Liver (tissue), 9 donors: Measurements from ENCODE around the gene RASA1. TPM values are rescaled to one million over a fixed set of nuclear protein-coding genes. Genes with fewer than 3 reads are reported as not detected.

Experiments used
- DNase-seq: peaks from one replicate; pipeline ENCODE4 v3.0.0-alpha.2; 2017; ENCODE audit warnings: low spot score
- H3K27ac ChIP-seq, 2 donors: one replicate each; pipeline ENCODE4 v1.7.0; 2013; ENCODE audit warnings: inconsistent platforms in 2 of 2, low read length in 2 of 2, control low read depth in 1 of 2, low read depth in 1 of 2, mild to moderate bottlenecking in 1 of 2
- H3K27me3 ChIP-seq, 4 donors: one replicate each; pipeline versions ENCODE4 v1.6.1 to v1.7.0; 2013; ENCODE audit warnings: low read length in 3 of 4, inconsistent platforms in 1 of 4, mild to moderate bottlenecking in 1 of 4, moderate library complexity in 1 of 4; ENCODE audit not compliant: control insufficient read depth in 4 of 4, insufficient read depth in 4 of 4
- H3K36me3 ChIP-seq, 4 donors: one replicate each; pipeline versions ENCODE4 v1.6.1 to v1.7.0; 2013; ENCODE audit warnings: low read length in 3 of 4, mild to moderate bottlenecking in 3 of 4, low read depth in 1 of 4, moderate library complexity in 1 of 4; ENCODE audit not compliant: control insufficient read depth in 4 of 4, insufficient read depth in 3 of 4
- H3K4me1 ChIP-seq, 4 donors: one replicate each; pipeline versions ENCODE4 v1.6.1 to v1.7.0; 2013; ENCODE audit warnings: low read length in 3 of 4, mild to moderate bottlenecking in 3 of 4, moderate library complexity in 1 of 4; ENCODE audit not compliant: control insufficient read depth in 4 of 4, insufficient read depth in 4 of 4
- H3K4me3 ChIP-seq, 3 donors: one replicate each; pipeline versions ENCODE4 v1.6.1 to v1.7.0; 2013; ENCODE audit warnings: low read length in 3 of 3, control low read depth in 1 of 3, low read depth in 1 of 3, mild to moderate bottlenecking in 1 of 3
- H3K9ac ChIP-seq, 2 donors: one replicate each; pipeline ENCODE4 v1.7.0; 2013; ENCODE audit warnings: low read length in 2 of 2, mild to moderate bottlenecking in 2 of 2, moderate library complexity in 2 of 2, control low read depth in 1 of 2, low read depth in 1 of 2
- H3K9me3 ChIP-seq, 4 donors: one replicate each; pipeline versions ENCODE4 v1.6.1 to v1.7.0; 2013; ENCODE audit warnings: low read length in 3 of 4; ENCODE audit not compliant: control insufficient read depth in 4 of 4
- EGR1 ChIP-seq, 2 donors: IDR thresholded peaks; 2 replicates each; pipeline ENCODE4 v1.6.1; 2016 to 2018; ENCODE audit warnings: antibody characterized with exemption in 2 of 2, low read depth in 2 of 2
- FOXA1 ChIP-seq: IDR thresholded peaks from 2 replicates; pipeline ENCODE4 v1.6.1; 2016; ENCODE audit warnings: antibody characterized with exemption
- FOXA2 ChIP-seq: IDR thresholded peaks from 2 replicates; pipeline ENCODE4 v1.6.1; 2016; ENCODE audit warnings: antibody characterized with exemption
- GABPA ChIP-seq, 2 donors: IDR thresholded peaks in 1 of 2; conservative IDR thresholded peaks in 1 of 2; 2 replicates each; pipeline ENCODE4 v1.6.1; 2016; ENCODE audit warnings: antibody characterized with exemption in 2 of 2, mild to moderate bottlenecking in 1 of 2, moderate library complexity in 1 of 2
- HNF4A ChIP-seq, 2 donors: conservative IDR thresholded peaks; 2 replicates each; pipeline ENCODE4 v1.6.1; 2016; ENCODE audit warnings: antibody characterized with exemption in 2 of 2, mild to moderate bottlenecking in 2 of 2
- HNF4G ChIP-seq: IDR thresholded peaks from 2 replicates; pipeline ENCODE4 v1.6.1; 2016; ENCODE audit warnings: antibody characterized with exemption
- JUND ChIP-seq, 2 donors: IDR thresholded peaks; 2 replicates each; pipeline ENCODE4 v1.6.1; 2016; ENCODE audit warnings: antibody characterized with exemption in 2 of 2
- NR2F2 ChIP-seq: IDR thresholded peaks from 2 replicates; pipeline ENCODE4 v1.6.1; 2016; ENCODE audit warnings: antibody characterized with exemption
- REST ChIP-seq: IDR thresholded peaks from 2 replicates; pipeline ENCODE4 v1.6.1; 2016; ENCODE audit warnings: antibody characterized with exemption, mild to moderate bottlenecking
- RXRA ChIP-seq, 2 donors: IDR thresholded peaks; 2 replicates each; pipeline ENCODE4 v1.6.1; 2017 to 2018; ENCODE audit warnings: antibody characterized with exemption in 2 of 2, mild to moderate bottlenecking in 1 of 2
- TAF1 ChIP-seq: conservative IDR thresholded peaks from 2 replicates; pipeline ENCODE4 v1.6.1; 2016; ENCODE audit warnings: antibody characterized with exemption, mild to moderate bottlenecking
- YY1 ChIP-seq: IDR thresholded peaks from 2 replicates; pipeline ENCODE4 v1.6.1; 2016; ENCODE audit warnings: antibody characterized with exemption, mild to moderate bottlenecking
- ZBTB33 ChIP-seq: IDR thresholded peaks from 2 replicates; pipeline ENCODE4 v1.6.1; 2016; ENCODE audit warnings: antibody characterized with exemption
- WGBS: extraction: QIAGEN DNeasy Blood & Tissue Kit; methylation state at CpG from one replicate; pipeline ENCODE4 v1.1.7; 2013; 5-methylcytosine and 5-hydroxymethylcytosine counted together
- polyA plus RNA-seq, 2 donors: library from polyadenylated mRNA; stranded (reverse) in 1 of 2; unstranded in 1 of 2; fragments of 200-250 nt in 1 of 2; fragments of >200 nt in 1 of 2; fragmentation: Nextera tagmentation in 1 of 2; extraction: Ambion mirVana in 1 of 2; gene quantifications; one replicate each; pipeline versions ENCODE4 v1.2.1 to v1.2.3, GENCODE V29; 2013 to 2015
- total RNA-seq, 2 donors: library from RNA; depleted of rRNA; stranded (reverse); fragments of >200 nt; gene quantifications; one replicate each; pipeline ENCODE4 v1.2.3, GENCODE V29; 2014
- TF ChIP-seq, protein P1 (sequence below): IDR thresholded peaks from 2 replicates; pipeline ENCODE4 v1.6.1; 2016; ENCODE audit warnings: antibody characterized with exemption
- TF ChIP-seq, protein P2 (sequence below): IDR thresholded peaks from 2 replicates; pipeline ENCODE4 v1.6.1; 2016; ENCODE audit warnings: antibody characterized with exemption
- TF ChIP-seq, protein P3 (sequence below): fragments of 150-350 bp; IDR thresholded peaks from 2 replicates; pipeline ENCODE4 v1.5.1; 2017; ENCODE audit warnings: improper control_type of control experiment, low read depth, low read length; ENCODE audit not compliant: missing input control
- donor health status: healthy.
- donor health status: healthy.
- donor health status: healthy.
- donor health status: healthy.
- donor health status: healthy.

Gene RASA1
- total and polyA plus RNA-seq, 4 donors: 3.7 to 18.1 (median 7.0) TPM

- TF ChIP-seq JUND (IDR thresholded peaks at IDR 0.05): no peak
- no peak for TF ChIP-seq ZBTB33
- Histone ChIP-seq H3K36me3 (peaks cover 0 to 6% (median 1%) of the 10 kb centered on the region in 4 donors), H3K4me1 (no peaks in the 10 kb centered on the region), H3K4me3 (no peak overlapping the region), H3K9me3 (no peaks in the 10 kb centered on the region), H3K9ac (no peak overlapping the region), H3K27ac (no peak overlapping the region), H3K27me3 (no peaks in the 10 kb centered on the region)
- DNase-seq: no peak
Observed at GRCh38 chr5:87347841-87348240, 80.2 kb downstream of the RASA1 start.

DNA sequence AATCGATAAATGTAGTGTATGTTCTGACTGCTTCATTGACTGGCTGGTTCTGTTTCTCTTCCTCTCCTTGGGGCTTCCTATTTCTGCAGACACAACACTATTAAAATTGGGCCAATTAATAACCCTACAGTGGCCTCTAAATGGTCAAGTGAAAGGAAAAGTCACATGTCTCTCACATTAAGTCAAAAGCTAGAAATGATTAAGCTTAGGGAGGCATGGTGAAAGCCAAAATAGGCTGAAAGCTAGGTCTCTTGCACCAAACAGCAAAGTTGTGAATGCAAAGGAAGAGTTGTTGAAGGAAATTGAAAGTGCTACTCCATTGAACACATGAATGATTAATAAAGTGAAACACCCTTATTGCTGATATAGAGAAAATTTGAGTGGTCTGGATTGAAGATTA is 86.8 kb downstream of the RASA1 start:
- Histone ChIP-seq H3K27me3 (no peaks in the 10 kb centered on the region), H3K9ac (no peak overlapping the region), H3K4me1 (no peaks in the 10 kb centered on the region), H3K9me3 (no peaks in the 10 kb centered on the region), H3K36me3 (peaks cover 2 to 5% (median 2%) of the 10 kb centered on the region in 4 donors), H3K4me3 (no peak overlapping the region), H3K27ac (no peak overlapping the region)
- WGBS: 100% methylated on average over 1 of the region's 1 CpG
- DNase-seq: no peak
- no peak for TF ChIP-seq YY1
- no peak for TF ChIP-seq HNF4G
- no peak for TF ChIP-seq REST
- no peak for TF ChIP-seq EGR1 (IDR thresholded peaks at IDR 0.05; ENCODE audit: low read depth in 2 of 2)
- no peak for TF ChIP-seq HNF4A (conservative IDR thresholded peaks at IDR 0.05)
- TF ChIP-seq GABPA (IDR thresholded peaks at IDR 0.05 in 1 of 2, conservative IDR thresholded peaks at IDR 0.05 in 1 of 2): no peak
- TF ChIP-seq, protein P1, sequence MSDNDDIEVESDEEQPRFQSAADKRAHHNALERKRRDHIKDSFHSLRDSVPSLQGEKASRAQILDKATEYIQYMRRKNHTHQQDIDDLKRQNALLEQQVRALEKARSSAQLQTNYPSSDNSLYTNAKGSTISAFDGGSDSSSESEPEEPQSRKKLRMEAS: no peak
- no peak for TF ChIP-seq NR2F2
- TF ChIP-seq FOXA2: no peak
- TF ChIP-seq, protein P2, sequence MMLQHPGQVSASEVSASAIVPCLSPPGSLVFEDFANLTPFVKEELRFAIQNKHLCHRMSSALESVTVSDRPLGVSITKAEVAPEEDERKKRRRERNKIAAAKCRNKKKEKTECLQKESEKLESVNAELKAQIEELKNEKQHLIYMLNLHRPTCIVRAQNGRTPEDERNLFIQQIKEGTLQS: no peak
- no peak for TF ChIP-seq RXRA (IDR thresholded peaks at IDR 0.05)
- no peak for TF ChIP-seq FOXA1
- TF ChIP-seq, protein P3, sequence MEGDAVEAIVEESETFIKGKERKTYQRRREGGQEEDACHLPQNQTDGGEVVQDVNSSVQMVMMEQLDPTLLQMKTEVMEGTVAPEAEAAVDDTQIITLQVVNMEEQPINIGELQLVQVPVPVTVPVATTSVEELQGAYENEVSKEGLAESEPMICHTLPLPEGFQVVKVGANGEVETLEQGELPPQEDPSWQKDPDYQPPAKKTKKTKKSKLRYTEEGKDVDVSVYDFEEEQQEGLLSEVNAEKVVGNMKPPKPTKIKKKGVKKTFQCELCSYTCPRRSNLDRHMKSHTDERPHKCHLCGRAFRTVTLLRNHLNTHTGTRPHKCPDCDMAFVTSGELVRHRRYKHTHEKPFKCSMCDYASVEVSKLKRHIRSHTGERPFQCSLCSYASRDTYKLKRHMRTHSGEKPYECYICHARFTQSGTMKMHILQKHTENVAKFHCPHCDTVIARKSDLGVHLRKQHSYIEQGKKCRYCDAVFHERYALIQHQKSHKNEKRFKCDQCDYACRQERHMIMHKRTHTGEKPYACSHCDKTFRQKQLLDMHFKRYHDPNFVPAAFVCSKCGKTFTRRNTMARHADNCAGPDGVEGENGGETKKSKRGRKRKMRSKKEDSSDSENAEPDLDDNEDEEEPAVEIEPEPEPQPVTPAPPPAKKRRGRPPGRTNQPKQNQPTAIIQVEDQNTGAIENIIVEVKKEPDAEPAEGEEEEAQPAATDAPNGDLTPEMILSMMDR: no peak
- TF ChIP-seq TAF1: no peak
